SKM-1 treated with dmso at 0.1 percent for 144 hours (cell line): Measurements from ENCODE around the gene ZKSCAN4.
A peak's percentile ranks its signal among the peaks of the same experiment; 100 is the strongest.

ENCODE experiments used
- DNase-seq: peaks from one replicate; lab custom pipeline; 2025; ENCODE audit not compliant: unreplicated experiment; lab: John Stamatoyannopoulos, UW

Gene ZKSCAN4

DNA sequence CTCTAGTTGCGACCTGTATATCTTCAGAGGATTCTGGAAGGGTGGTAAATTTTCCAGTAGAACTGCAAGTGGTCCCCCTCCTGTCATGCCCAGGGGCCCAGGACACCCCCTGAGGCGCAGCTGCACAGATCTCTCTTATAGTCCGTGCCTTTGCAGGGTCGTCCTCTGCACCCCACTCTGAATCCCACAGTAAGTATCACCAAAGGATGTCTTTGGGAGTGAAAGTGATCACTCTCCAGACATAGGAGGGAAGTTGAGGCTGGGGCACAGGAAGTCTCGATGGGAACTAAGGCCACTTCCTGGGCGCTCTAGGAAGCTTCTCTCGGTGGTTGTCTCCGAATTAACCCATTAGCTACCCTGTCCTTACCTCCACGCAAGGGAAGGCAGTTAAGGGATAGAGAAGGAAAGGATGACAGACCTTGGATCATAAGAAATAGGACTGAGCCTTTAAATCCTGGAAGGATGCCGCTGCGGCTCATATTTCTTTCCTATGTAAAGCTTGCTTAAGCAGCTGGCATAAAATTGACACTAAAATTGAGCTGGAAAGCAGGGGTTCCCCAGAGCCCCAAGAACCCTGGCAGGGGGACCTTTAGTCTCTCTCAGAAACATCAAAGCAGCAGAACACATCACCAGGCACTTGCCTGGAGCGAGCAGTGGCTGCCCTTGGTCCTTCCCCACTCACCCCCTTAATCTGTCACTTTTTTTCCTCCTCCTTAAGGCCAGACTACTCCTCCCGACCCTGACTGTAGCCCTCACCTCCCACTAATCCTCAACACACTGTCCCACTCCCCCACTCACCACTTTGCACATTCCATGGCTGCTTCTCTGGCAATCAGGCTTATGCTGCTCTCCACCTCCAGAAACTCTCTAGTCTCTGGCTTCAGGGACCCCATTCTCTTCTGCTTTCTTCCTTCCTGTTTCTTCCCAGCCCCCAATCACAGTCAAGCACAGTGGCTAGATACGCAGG, at the start of gene ZKSCAN4:
Gene ZKSCAN4, minus strand, starts transcription at position 261 of the 967 bp plus-strand sequence. CDS start 289 bp downstream, outside the sequence.
- DNase-seq = peak; percentile 82

DNA sequence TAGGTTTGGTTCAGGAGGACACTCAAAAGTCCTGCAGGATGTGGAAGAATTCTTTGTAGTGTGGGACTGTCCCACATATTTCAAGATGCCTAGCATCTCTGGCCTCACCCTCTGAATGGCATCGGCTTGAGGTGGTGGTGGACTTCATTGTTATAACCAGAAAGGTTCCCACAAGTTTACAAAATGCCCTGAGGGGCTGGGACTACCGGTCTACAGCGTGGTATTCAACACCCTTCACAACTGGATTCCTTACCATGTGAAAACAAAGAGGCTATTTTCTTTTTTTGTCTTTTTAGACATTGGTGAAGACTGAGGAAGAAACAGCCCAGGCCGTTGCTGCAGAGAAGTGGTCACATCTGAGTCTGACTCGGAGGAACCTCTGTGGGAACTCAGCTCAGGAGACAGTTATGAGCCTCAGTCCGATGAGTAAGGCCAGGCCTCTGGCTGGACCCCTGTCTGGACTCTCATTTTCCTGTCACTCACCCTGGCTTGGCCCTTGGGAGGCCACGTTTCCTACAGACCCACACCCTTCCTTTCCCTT, 44.5 kb upstream of the ZKSCAN4 start:
- no peak for DNase-seq

- no peak for DNase-seq
Observed at GRCh38 chr6:28295326-28295725, 43.3 kb upstream of the ZKSCAN4 start.

- DNase-seq = no peak
Observed at GRCh38 chr6:28291573-28291972, 39.5 kb upstream of the ZKSCAN4 start.

GRCh38 chr6:28282926-28283325, 30.9 kb upstream of the ZKSCAN4 start:
- DNase-seq = no peak

- peak; percentile 7 for DNase-seq
Observed at GRCh38 chr6:28281288-28282064, 29.4 kb upstream of the ZKSCAN4 start, which contains the start of gene PGBD1. Gene PGBD1, plus strand, starts transcription at chr6:28281572. Its CDS starts 2,242 bp downstream, at chr6:28283814.

GRCh38 chr6:28280595-28281287, 28.7 kb upstream of the ZKSCAN4 start:
- no peak for DNase-seq

DNA sequence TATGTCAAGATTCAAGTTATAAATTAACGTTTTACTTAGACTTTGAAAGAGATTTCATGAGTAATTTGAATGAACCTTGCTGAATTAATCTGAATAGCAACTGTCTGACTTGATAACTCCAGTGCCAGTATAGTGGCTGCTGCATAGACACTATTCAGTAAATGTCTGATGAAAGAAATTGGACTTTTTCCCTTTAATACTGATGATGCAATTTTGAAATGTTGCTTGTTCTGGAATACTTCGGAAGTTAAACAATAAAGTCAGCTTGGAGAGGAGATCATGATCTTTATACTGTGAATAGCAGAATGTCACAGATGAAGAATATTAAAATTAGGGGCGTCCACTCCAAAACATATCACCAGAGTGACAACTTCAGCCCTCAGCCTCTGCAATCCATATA, 25.7 kb upstream of the ZKSCAN4 start:
- DNase-seq = no peak

- DNase-seq = no peak
Observed at GRCh38 chr6:28274888-28275287, 22.8 kb upstream of the ZKSCAN4 start.

DNA sequence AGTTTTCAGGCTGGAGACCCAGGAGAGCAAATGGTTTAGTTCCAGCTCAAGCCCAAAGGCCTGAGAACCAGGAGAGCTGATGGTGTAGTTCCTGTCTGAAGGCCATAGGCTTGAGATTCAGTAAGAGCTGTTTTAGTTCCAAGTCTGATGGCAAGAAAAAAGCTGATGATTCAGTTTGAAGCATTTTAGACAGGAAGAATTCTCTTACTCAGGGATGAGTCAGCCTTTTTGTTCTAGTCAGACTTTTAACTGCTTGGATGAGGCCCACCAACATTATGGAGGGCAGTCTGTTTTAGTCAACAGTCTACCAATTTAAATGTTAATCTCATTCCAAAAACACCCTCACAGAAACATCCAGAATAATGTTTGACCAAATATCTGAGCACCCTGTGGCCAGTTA, 17.4 kb upstream of the ZKSCAN4 start:
- no peak for DNase-seq

DNA sequence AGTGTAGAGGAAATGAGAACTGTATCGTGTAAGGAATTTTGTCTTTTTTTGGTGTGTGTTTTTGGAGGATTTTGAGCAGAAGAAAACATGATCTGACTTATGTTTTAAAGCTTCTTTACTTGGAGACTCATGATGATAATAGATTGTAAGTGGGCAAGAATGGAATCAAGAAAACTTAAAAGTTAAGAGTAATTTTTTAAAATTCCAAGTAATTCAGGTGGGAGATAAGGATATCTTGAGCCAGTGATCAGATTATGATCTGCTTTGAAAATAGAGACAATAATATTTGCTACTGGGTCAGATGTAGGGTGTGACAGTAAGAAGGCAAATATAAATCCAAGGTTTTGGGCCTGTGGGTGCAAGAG, 15.6 kb upstream of the ZKSCAN4 start:
- no peak for DNase-seq

DNA sequence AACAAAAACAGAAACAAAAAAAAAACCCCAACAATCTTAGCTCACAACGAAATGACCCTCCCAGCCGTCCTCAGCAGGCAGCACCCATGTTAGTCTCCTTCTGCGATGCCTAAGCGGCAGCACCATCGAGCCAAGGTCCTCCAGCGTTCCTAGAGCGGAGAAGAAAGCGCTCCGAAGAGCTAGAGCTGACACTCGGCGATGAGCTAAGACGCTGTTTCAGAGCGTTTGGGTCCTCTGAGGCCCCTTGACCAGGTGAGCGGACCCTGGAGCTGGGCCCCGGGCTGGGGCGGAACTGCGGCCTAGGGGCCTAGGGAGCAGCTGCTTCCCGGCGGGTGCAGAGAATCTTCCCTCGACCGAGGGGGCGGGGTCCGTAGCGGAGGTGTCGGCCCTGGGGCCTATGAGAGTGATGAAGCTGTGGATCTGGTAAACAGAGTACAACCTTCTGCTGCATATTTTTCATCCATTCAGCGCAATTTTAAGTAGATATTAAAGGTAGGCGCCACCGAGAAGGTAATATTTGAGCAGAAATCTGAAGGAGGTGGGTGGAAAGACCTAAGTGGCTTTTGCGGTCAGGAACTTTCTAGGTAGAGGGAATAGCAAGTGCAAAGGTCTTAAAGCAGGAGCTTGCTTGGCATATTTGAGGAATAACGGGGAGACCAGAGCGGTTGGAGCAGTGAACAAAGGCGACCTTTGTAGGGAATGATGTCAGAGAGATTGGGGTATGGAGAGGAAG, 15.1 kb upstream of the ZKSCAN4 start, which contains the start of gene ZSCAN26:
Gene ZSCAN26, plus strand, starts transcription at position 182 of the 733 bp plus-strand sequence. CDS start 4,777 bp downstream, outside the sequence.
- DNase-seq = peak; percentile 73

DNA sequence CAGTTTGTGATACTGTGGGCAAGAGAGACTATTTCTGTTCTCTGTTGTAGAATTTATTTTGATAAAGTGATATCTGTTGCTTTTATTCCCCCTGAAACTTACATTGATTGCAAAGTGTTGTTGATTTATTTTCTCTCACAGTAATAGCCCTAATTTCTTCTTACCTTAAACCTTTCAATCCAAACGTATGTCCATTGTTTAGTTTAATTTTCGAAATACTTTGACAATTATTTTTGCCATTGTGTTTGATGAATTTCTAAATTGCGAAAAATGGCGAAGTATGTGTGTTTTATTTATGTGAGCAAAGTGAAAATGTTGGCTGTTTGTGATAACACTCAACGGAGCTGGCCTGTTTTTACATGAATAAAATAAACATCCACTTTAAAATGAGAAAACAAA, 14.5 kb upstream of the ZKSCAN4 start:
- no peak for DNase-seq

DNA sequence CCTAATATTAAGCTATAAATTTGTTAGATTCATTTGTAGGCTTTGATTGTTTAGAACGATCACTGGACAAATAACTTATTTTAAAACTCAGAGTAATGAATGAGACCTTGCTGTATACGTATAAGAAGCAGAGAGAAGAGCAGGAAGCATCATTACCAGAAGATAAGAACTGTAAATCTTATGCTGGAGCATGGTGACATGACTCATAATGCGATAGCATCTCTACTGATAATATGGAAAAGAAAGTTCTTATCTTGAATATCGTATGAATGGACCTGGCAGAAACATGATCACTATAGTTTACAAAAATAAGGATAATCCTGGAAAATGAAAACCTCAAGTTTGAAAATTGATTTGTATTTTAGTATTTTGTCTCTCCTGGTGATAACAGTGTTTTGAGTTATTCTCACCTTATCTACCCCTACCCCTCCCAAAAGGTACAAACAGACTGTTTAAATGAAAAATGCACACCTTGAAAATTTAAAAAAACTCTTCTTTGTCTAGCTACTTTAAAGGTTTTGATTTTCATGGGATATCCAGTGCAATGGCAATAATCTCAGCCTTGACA, 12.8 kb upstream of the ZKSCAN4 start:
- no peak for DNase-seq

GRCh38 chr6:28263922-28264321, 11.9 kb upstream of the ZKSCAN4 start:
- DNase-seq = no peak

DNA sequence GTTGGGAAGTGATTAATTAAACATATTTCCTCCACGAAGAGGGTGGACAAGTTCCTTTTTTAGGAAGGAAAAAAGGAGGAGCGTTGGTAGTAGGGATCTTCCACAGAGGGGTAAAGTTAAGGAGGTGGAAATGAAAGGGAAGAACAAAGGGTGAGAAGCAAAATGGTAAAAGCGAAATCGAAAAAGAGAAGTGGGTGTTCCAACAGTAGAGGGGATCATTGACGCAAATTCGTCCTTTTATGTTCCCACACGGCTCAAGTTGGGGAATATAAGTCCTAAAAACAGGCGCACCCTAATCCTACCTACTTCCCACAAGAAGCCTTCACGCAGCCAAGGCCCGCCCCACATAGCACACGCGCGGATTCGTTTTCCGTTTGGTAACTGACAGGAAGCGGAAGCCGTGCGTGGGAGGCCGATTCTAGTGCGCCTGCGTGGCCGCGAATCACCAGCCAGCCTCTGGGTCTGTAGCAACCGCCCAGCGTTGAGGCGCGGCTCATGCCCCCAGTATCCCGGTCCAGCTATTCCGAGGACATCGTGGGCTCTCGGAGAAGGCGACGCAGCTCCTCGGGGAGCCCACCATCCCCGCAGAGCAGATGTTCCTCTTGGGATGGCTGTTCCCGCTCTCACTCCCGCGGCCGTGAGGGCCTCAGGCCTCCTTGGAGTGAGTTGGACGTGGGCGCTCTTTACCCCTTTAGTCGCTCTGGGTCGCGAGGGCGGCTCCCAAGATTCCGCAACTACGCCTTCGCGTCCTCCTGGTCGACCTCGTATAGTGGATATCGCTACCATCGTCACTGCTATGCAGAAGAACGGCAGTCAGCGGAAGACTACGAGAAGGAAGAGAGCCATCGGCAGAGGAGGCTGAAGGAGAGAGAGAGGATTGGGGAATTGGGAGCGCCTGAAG, 7.1 kb upstream of the ZKSCAN4 start, which contains the start of gene NKAPL:
Gene NKAPL, plus strand, starts transcription at position 421 of the 901 bp plus-strand sequence. Its CDS starts 75 bp downstream, at position 496.
- DNase-seq = no peak

DNA sequence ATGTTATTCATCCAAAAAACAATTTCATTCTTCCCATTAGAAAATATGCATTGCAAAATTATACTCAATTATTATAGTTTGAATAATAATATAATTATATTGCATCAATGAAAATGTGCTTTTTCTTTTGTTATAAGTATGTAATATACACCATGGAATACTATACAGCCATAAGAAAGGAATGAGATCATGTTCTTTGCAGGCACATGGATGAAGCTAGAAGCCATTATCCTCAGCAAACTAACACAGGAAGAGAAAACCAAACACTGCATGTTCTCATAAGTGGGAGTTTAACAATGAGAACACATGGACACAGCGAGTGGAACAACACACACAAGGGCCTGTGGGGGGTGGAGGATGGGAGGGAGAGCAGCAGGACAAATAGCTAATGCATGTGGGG, 5.0 kb upstream of the ZKSCAN4 start:
- no peak for DNase-seq

DNA sequence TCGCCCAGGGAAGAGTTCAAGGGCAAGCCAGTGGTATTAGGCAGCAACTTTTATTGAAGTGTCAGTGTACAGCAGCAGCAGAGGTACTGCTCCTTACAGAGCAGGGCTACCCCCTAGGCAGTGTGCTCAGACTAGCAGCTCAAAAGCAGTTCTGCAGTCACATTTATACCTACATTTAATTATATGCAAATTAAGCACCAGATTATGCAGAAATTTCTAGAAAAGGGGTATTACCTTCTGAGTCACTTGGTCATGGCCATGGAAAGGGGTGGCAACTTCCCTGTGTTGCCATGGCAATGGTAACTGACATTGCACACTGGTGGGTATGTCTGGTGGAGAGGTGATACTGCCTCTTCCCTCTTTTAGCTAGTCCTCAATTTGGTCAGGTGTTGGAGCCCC, 2.1 kb upstream of the ZKSCAN4 start:
- no peak for DNase-seq

DNA sequence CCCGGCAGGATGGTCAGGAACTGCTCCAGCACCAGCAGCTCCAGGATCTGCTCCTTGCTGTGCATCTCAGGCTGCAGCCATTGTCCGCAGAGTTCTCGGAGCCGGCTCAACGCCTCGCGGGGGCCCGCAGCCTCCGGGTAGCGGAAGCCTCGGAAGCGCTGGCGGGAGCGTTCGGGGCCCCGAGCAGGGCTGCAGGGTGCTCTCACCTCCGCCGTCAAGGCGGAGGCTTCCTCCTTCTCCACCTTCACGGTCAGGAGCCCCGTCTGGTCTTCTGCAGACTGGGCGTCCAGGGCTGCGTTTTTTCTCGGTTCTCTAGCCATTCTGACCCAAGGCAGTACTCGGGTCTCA, 434 bp downstream of the ZKSCAN4 start:
- DNase-seq = no peak
